ENCODE results near the gene RBM17. TPM values are rescaled to one million over a fixed set of nuclear protein-coding genes. Genes with fewer than 3 reads are reported as not detected.

Gene RBM17
- total RNA-seq, 1 experiment from 2014 or later: 28.4 TPM

DNA sequence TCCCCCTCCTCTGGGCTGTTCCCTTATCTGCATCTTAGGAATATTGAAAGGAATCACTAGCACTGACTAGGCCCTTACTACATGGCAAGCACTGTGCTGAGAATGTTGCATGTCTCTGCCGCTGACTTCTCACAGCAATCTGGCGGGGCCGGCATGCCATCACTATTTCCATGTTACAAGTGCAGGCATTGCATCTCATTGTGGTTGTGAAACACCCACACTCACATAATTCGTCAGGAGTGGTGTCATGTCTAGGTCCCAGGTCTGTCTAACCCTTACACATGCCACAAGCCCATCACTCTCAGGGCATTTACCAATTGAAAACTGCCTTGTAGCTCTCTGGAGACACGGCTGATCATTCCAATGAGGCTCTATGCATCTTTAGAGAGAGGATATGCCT is 18.2 kb upstream of the RBM17 start:
- ATAC-seq (no peak), DNase-seq (no peak)
- Histone ChIP-seq H3K27ac (ENCODE audit: low read length) (no peak overlapping the region), H4K20me1 (ENCODE audit: low read length) (no peaks in the 10 kb centered on the region), H3K9me3 (ENCODE audit: low read length) (no peaks in the 10 kb centered on the region), H3K36me3 (ENCODE audit: low read depth, low read length) (no peaks in the 10 kb centered on the region), H3K27me3 (ENCODE audit: low read length) (peaks cover 8% of the 10 kb centered on the region; the same call in 1 of the 2 replicates), H3K79me2 (ENCODE audit: low read length) (no peaks in the 10 kb centered on the region), H3K4me2 (ENCODE audit: low read length) (no peak overlapping the region), H3K4me3 (ENCODE audit: low read length) (no peak overlapping the region), H3K9me2 (replicated peaks; ENCODE audit: low read length) (no peaks in the 10 kb centered on the region), H3K4me1 (ENCODE audit: insufficient read depth, low read length) (no peaks in the 10 kb centered on the region; the same call in 1 of the 2 replicates), H3K9ac (ENCODE audit: low read length) (no peak overlapping the region), H3F3A (ENCODE audit: low read length, unreplicated experiment) (no peaks in the 10 kb centered on the region), H2AFZ (ENCODE audit: low read length) (no peak overlapping the region)
- intact Hi-C loops (cut with micrococcal nuclease): no loop called here
- BruUV-seq (replicated peaks): no TSS peak
- POLR2A ChIA-PET (ENCODE audit: unreplicated experiment): no interaction called here
- TF ChIP-seq EZH2phosphoT487 (IDR thresholded peaks at IDR 0.05; ENCODE audit: borderline replicate concordance, low read length) (no peak), EZH2 (IDR thresholded peaks at IDR 0.05; ENCODE audit: low read length, unreplicated experiment) (no peak)
- TF ChIP-seq, protein P1, sequence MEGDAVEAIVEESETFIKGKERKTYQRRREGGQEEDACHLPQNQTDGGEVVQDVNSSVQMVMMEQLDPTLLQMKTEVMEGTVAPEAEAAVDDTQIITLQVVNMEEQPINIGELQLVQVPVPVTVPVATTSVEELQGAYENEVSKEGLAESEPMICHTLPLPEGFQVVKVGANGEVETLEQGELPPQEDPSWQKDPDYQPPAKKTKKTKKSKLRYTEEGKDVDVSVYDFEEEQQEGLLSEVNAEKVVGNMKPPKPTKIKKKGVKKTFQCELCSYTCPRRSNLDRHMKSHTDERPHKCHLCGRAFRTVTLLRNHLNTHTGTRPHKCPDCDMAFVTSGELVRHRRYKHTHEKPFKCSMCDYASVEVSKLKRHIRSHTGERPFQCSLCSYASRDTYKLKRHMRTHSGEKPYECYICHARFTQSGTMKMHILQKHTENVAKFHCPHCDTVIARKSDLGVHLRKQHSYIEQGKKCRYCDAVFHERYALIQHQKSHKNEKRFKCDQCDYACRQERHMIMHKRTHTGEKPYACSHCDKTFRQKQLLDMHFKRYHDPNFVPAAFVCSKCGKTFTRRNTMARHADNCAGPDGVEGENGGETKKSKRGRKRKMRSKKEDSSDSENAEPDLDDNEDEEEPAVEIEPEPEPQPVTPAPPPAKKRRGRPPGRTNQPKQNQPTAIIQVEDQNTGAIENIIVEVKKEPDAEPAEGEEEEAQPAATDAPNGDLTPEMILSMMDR (conservative IDR thresholded peaks at IDR 0.05; ENCODE audit: low read depth, low read length): no peak
- CTCF ChIA-PET: no interaction called here

DNA sequence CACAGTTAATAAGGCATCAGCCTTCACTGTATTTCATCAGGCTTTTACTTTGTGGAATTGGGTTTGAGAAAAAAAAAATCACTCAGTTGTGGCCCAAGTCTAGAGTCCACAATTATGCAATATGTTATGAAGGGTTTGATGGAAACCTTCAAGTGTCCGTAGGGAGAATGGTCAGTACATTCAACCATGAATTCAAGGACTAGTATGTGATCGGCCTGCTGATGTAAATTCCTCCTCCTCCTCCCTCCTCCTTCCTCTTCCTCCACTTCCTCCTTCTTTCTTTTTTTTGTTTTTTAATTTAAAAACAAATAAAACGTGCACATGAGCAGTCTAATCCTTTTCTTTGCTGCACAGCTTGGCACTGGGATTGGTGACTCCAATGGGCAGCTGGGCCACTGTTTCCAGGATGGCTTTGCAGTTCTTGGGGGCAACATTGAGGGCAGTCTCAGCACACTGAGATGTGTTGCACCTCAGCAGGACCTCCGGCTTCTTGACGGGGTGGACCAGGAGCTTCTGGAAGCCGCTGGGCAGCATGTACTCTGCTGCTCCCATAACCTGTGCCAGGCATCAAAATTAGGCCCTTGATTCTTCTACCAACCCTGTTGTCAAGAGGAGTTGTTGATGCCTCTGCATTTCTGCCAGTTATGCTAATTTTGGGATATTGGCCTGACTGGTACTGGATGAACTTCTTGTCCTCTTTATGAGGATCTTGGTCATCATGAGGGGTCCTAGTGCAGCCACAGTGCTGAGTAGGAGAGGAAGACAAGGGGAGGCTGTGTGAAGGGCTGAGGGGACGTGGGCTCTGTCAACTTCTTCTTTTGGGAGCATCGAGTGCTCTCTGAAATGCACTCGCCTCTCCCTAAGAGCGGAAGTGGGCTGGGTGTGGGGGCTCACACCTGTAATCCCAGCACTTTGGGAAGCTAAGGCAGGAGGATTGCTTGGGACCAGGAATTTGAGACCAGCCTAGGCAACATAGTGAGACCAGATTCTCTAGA is 17.4 kb upstream of the RBM17 start:
- no peaks in the 10 kb centered on the region for H4K20me1 ChIP-seq (ENCODE audit: low read length)
- no peak overlapping the region for H3K9ac ChIP-seq (ENCODE audit: low read length)
- H3K9me3 ChIP-seq (ENCODE audit: low read length): no peaks in the 10 kb centered on the region
- no peaks in the 10 kb centered on the region for H3K9me2 ChIP-seq (replicated peaks; ENCODE audit: low read length)
- H3K79me2 ChIP-seq (ENCODE audit: low read length): no peaks in the 10 kb centered on the region
- POLR2A ChIA-PET (ENCODE audit: unreplicated experiment): no interaction called here
- no peak for ATAC-seq
- no peaks in the 10 kb centered on the region for H3K36me3 ChIP-seq (ENCODE audit: low read depth, low read length)
- H3K27ac ChIP-seq (ENCODE audit: low read length): no peak overlapping the region
- intact Hi-C loops (cut with micrococcal nuclease): no loop called here
- no peak for DNase-seq
- no peak overlapping the region for H3K4me3 ChIP-seq (ENCODE audit: low read length)
- no peak overlapping the region for H2AFZ ChIP-seq (ENCODE audit: low read length)
- CTCF ChIA-PET: no interaction called here
- peaks cover 7% of the 10 kb centered on the region; the same call in 1 of the 2 replicates for H3K27me3 ChIP-seq (ENCODE audit: low read length)
- TF ChIP-seq EZH2phosphoT487 (IDR thresholded peaks at IDR 0.05; ENCODE audit: borderline replicate concordance, low read length) (no peak), EZH2 (IDR thresholded peaks at IDR 0.05; ENCODE audit: low read length, unreplicated experiment) (no peak)
- TF ChIP-seq, protein P1 (conservative IDR thresholded peaks at IDR 0.05; ENCODE audit: low read depth, low read length): no peak
- no TSS peak for BruUV-seq (replicated peaks)
- H3K4me1 ChIP-seq (ENCODE audit: insufficient read depth, low read length): no peaks in the 10 kb centered on the region; the same call in 1 of the 2 replicates
- H3F3A ChIP-seq (ENCODE audit: low read length, unreplicated experiment): no peaks in the 10 kb centered on the region
- H3K4me2 ChIP-seq (ENCODE audit: low read length): no peak overlapping the region

Data from PC-3 (cell line).